Osteoblast (primary cell): ENCODE measurements around the gene GPER1. TPM values are rescaled to one million over a fixed set of nuclear protein-coding genes. Genes with fewer than 3 reads are reported as not detected.

Source experiments
- DNase-seq: peaks from one replicate; pipeline ENCODE4 v3.0.0; 2011; ENCODE audit warnings: low spot score, mixed read lengths; ENCODE audit not compliant: insufficient read length; ENCODE audit errors: missing footprints
- H2AFZ ChIP-seq: 2 replicates; pipeline ENCODE4 v1.6.0; 2011; ENCODE audit warnings: mild to moderate bottlenecking, low read length
- H3K27ac ChIP-seq: 2 replicates; pipeline ENCODE4 v1.5.1; 2011; ENCODE audit warnings: mild to moderate bottlenecking, low read depth, low read length, moderate library complexity
- H3K27me3 ChIP-seq: 2 replicates; pipeline ENCODE4 v1.6.0; 2012; ENCODE audit warnings: mild to moderate bottlenecking, control low read depth, inconsistent platforms, low read length, moderate library complexity; ENCODE audit not compliant: insufficient read depth
- H3K36me3 ChIP-seq: 2 replicates; pipeline ENCODE4 v1.5.1; 2011; ENCODE audit warnings: mild to moderate bottlenecking, low read length, control low read depth, moderate library complexity; ENCODE audit not compliant: insufficient read depth
- H3K4me1 ChIP-seq: 2 replicates; pipeline ENCODE4 v1.5.1; 2011; ENCODE audit warnings: mild to moderate bottlenecking, low read length, control low read depth, moderate library complexity; ENCODE audit not compliant: insufficient read depth
- H3K4me2 ChIP-seq: 2 replicates; pipeline ENCODE4 v1.6.0; 2011; ENCODE audit warnings: mild to moderate bottlenecking, low read length; ENCODE audit not compliant: insufficient read depth
- H3K4me3 ChIP-seq: fragments of 200-600 bp; sonication (generic); 3 replicates; pipeline ENCODE4 v1.5.1; 2012; ENCODE audit warnings: mild to moderate bottlenecking, low read length, inconsistent platforms; ENCODE audit not compliant: insufficient read depth
- H3K79me2 ChIP-seq: 2 replicates; pipeline ENCODE4 v1.6.0; 2012; ENCODE audit warnings: mild to moderate bottlenecking, low read length, control low read depth, inconsistent platforms; ENCODE audit not compliant: insufficient read depth
- H3K9me3 ChIP-seq: 2 replicates; pipeline ENCODE4 v1.5.1; 2011; ENCODE audit warnings: low read depth, low read length, control low read depth
- H4K20me1 ChIP-seq: 2 replicates; pipeline ENCODE4 v1.6.0; 2012; ENCODE audit warnings: mild to moderate bottlenecking, low read length, control low read depth; ENCODE audit not compliant: insufficient read depth
- total RNA-seq: library from RNA; depleted of rRNA; stranded (reverse); fragments of >200 nt; gene quantifications from 2 replicates; pipeline ENCODE4 v1.2.3, GENCODE V29; 2012
- TF ChIP-seq, protein P1 (sequence below): IDR thresholded peaks from 2 replicates; pipeline ENCODE4 v1.5.1; 2011; ENCODE audit warnings: mild to moderate bottlenecking, low read depth, low read length, moderate library complexity; ENCODE audit errors: extremely low read depth

Gene GPER1
- total RNA-seq, 1 donor = 10.5 TPM

DNA sequence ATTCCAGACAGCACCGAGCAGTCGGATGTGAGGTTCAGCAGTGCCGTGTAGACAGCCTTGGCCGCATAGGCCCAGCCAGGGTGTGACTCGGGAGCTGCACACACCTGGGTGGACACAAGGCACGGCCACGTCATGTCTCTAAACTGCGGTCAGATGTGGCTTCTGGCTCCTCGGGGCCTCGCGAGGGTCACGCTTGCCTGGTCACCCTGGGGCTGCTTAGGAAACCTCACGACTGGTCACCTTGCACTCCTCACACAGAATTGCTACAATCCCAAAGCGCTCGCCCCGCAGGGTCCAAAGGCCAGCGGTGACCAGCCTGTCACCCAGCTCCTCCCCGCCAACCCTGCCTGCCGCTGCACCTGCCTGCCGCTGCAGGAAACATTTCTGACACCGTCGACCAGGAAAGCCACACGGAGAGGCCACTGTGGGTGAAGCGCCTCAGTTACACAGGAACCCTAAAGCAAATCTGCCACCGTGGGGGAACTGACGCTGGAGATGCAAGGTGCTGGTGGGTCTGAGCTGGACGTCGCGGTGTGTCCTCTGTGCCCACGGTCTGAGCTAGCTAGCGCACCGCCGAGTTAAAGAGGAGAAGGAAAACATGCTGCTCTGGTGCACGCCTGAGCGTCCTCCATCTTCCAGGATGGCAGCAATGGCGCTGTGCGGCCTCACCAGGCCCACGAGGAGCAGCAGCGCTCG, 5.0 kb downstream of the GPER1 start:
- Histone ChIP-seq H3K27me3 (no peaks in the 10 kb centered on the region), H3K4me2 (no peak overlapping the region), H2AFZ (no peak overlapping the region), H3K36me3 (no peaks in the 10 kb centered on the region), H3K79me2 (peaks cover 2% of the 10 kb centered on the region), H3K4me1 (peaks cover 13% of the 10 kb centered on the region), H3K9me3 (no peaks in the 10 kb centered on the region), H3K27ac (no peak overlapping the region), H3K4me3 (no peak overlapping the region), H4K20me1 (peaks cover 15% of the 10 kb centered on the region)
- no peak for DNase-seq
- TF ChIP-seq, protein P1, sequence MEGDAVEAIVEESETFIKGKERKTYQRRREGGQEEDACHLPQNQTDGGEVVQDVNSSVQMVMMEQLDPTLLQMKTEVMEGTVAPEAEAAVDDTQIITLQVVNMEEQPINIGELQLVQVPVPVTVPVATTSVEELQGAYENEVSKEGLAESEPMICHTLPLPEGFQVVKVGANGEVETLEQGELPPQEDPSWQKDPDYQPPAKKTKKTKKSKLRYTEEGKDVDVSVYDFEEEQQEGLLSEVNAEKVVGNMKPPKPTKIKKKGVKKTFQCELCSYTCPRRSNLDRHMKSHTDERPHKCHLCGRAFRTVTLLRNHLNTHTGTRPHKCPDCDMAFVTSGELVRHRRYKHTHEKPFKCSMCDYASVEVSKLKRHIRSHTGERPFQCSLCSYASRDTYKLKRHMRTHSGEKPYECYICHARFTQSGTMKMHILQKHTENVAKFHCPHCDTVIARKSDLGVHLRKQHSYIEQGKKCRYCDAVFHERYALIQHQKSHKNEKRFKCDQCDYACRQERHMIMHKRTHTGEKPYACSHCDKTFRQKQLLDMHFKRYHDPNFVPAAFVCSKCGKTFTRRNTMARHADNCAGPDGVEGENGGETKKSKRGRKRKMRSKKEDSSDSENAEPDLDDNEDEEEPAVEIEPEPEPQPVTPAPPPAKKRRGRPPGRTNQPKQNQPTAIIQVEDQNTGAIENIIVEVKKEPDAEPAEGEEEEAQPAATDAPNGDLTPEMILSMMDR = no peak

DNA sequence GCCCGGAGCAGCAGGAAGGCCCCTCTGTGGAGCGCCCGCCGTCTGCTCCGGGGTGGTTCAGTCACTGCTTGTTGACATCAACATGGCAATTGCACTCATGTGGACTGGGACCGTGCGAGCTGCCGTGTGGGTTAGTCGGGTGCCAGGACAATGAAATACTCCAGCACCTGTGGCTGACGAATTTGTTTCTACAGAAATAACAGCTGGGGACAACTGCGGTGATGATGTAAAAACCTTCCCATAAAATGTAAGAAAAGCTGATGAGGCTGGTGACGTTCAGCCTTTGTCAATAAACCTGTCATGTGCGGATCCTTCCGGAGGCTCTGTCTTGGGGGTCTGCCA, 5.6 kb downstream of the GPER1 start:
- Histone ChIP-seq H3K9me3 (no peaks in the 10 kb centered on the region), H3K36me3 (peaks cover 3% of the 10 kb centered on the region), H3K4me1 (peaks cover 8% of the 10 kb centered on the region), H3K27me3 (no peaks in the 10 kb centered on the region), H3K27ac (no peak overlapping the region), H3K4me2 (no peak overlapping the region), H3K79me2 (peaks cover 2% of the 10 kb centered on the region), H2AFZ (no peak overlapping the region), H3K4me3 (no peak overlapping the region), H4K20me1 (peaks cover 15% of the 10 kb centered on the region)
- TF ChIP-seq, protein P1 = no peak
- DNase-seq = no peak

DNA sequence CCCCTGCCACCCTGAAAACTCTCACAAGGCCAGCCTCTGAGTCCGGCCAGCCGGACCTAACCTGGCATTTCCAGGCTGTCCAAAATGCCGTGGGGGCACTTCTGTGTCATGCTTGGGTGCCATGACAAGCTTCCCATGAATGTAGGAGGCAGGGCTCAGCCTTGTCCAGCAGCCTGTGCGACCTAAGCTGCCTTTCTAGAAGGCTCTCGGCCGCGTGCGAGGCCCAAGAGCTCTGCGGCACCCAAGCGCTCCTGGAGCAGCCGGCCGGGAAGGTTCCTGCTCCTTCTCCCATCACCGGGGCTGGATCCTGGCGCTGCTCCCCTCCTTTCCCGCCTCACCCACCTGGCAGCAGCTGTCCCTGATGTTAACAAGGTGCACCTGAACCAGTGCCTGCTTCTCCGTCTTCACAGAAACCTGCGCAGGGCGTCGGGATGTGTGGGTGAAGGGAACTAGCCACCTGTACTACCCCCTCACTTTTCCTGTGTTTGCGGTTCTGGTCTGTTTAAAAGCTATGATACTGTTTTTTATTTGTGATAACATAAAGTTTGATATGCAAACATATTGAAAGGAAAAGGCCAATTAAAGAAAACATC, 6.1 kb downstream of the GPER1 start:
- H3K27ac ChIP-seq = no peak overlapping the region
- TF ChIP-seq, protein P1 = no peak
- H4K20me1 ChIP-seq = peaks cover 15% of the 10 kb centered on the region
- H3K4me3 ChIP-seq = no peak overlapping the region
- H3K4me2 ChIP-seq = no peak overlapping the region
- H3K4me1 ChIP-seq = peaks cover 2% of the 10 kb centered on the region
- no peaks in the 10 kb centered on the region for H3K9me3 ChIP-seq
- DNase-seq = no peak
- H3K79me2 ChIP-seq = peaks cover 2% of the 10 kb centered on the region
- H3K27me3 ChIP-seq = no peaks in the 10 kb centered on the region
- peaks cover 3% of the 10 kb centered on the region for H3K36me3 ChIP-seq
- no peak overlapping the region for H2AFZ ChIP-seq

DNA sequence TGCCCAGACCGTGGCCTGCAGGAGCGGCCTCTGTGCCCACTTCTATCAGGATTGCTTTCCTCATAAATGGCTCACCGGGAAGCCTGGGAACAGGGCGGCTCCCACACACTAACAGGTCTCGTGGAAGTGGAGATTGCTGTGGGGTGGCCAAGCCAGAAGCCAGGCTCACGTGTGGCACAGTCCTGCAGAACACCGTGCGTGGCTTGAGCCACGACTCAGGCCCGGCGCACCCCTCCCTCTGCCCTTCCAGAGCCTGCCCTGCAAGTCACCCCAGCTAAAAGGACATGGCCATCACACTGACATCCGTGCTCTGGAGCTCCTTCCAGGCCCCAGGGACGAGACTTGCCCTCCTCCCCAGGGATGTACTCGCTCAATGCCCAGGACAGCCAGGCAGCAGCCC, 7.0 kb downstream of the GPER1 start:
- no peak overlapping the region for H3K27ac ChIP-seq
- DNase-seq = no peak
- H3K4me3 ChIP-seq = no peak overlapping the region
- H3K27me3 ChIP-seq = no peaks in the 10 kb centered on the region
- H3K36me3 ChIP-seq = peaks cover 3% of the 10 kb centered on the region
- H3K9me3 ChIP-seq = no peaks in the 10 kb centered on the region
- no peak overlapping the region for H3K4me2 ChIP-seq
- no peak overlapping the region for H2AFZ ChIP-seq
- peaks cover 15% of the 10 kb centered on the region for H4K20me1 ChIP-seq
- TF ChIP-seq, protein P1 = no peak
- no peaks in the 10 kb centered on the region for H3K4me1 ChIP-seq
- H3K79me2 ChIP-seq = peaks cover 2% of the 10 kb centered on the region
